Renal cortex interstitium (tissue), 11 donors: ENCODE results near the gene HOXB1. TPM values are rescaled to one million over a fixed set of nuclear protein-coding genes. Genes with fewer than 3 reads are reported as not detected.

ENCODE experiments used
- DNase-seq, 11 donors: peaks; one replicate each; pipeline ENCODE4 v3.0.0-alpha.2; 2013; ENCODE audit warnings: low read depth in 9 of 11, low spot score in 4 of 11; ENCODE audit errors: extremely low read depth in 1 of 11
- polyA plus RNA-seq, 3 donors: library from polyadenylated mRNA; unstranded; fragments of 120-200 nt; gene quantifications; one replicate each; pipeline ENCODE4 v1.2.1, GENCODE V29; 2013; ENCODE audit not compliant: insufficient read length in 3 of 3

HOXB1 gene
- polyA plus RNA-seq, 3 donors, result 0.19 to 0.91 (median 0.27) TPM

- DNase-seq, result no peak
Measured at GRCh38 chr17:48556576-48557401, 26.0 kb upstream of the HOXB1 start.

- DNase-seq, result no peak
Measured at GRCh38 chr17:48556229-48556575, 25.4 kb upstream of the HOXB1 start.

GRCh38 chr17:48555258-48556228 is 24.7 kb upstream of the HOXB1 start:
- peak in 8 of 11 donors; percentile 88 to 96 (median 93) for DNase-seq

- DNase-seq, result no peak
Measured at GRCh38 chr17:48554412-48555257, 23.8 kb upstream of the HOXB1 start.

GRCh38 chr17:48553826-48554225 is 23.0 kb upstream of the HOXB1 start:
- DNase-seq, result no peak

GRCh38 chr17:48553190-48553547 is 22.4 kb upstream of the HOXB1 start:
- DNase-seq, result no peak

- no peak for DNase-seq
Measured at GRCh38 chr17:48552466-48553189, 21.8 kb upstream of the HOXB1 start.

- DNase-seq, result no peak
Measured at GRCh38 chr17:48551596-48552465, 21.0 kb upstream of the HOXB1 start.

- no peak for DNase-seq
Measured at GRCh38 chr17:48551214-48551555, 20.4 kb upstream of the HOXB1 start.

- DNase-seq, result no peak
Measured at GRCh38 chr17:48550502-48551213, 19.8 kb upstream of the HOXB1 start.

- no peak for DNase-seq
Measured at GRCh38 chr17:48549914-48550501, 19.2 kb upstream of the HOXB1 start.

- peak in 1 of 11 donors; percentile 7 for DNase-seq
Measured at GRCh38 chr17:48549281-48549630, 18.4 kb upstream of the HOXB1 start.

GRCh38 chr17:48548523-48549280 is 17.9 kb upstream of the HOXB1 start:
- no peak for DNase-seq

GRCh38 chr17:48547808-48548522 is 17.2 kb upstream of the HOXB1 start:
- DNase-seq, result no peak

- peak in 2 of 11 donors; percentile 79 for DNase-seq
Measured at GRCh38 chr17:48546924-48547807, 16.4 kb upstream of the HOXB1 start.
